Spleen (tissue), 7 donors: ENCODE data around the gene CDK1.

ENCODE experiments used
- CTCF ChIP-seq, 11 experiments: fragments of 200-600 bp in 7 of 11; fragments of 450-650 bp in 4 of 11; sonication (generic) in 4 of 11; IDR thresholded peaks in 8 of 11; conservative IDR thresholded peaks in 3 of 11; 1 replicate in 7 of 11; 2 replicates in 4 of 11; pipeline versions ENCODE4 v1.4.0 to v1.8.0; 2016 to 2021; ENCODE audit warnings: antibody characterized with exemption in 11 of 11, inconsistent platforms in 4 of 11, mild to moderate bottlenecking in 1 of 11
- POLR2A ChIP-seq, 3 donors: fragments of 450-650 bp; IDR thresholded peaks; one replicate each; pipeline ENCODE4 v1.5.1; 2017; ENCODE audit warnings: antibody characterized with exemption in 3 of 3, mild to moderate bottlenecking in 1 of 3
- POLR2AphosphoS5 ChIP-seq, 3 donors: sonication (generic); formaldehyde crosslinking; IDR thresholded peaks; one replicate each; pipeline ENCODE4 v1.5.1; 2017; ENCODE audit warnings: antibody characterized with exemption in 3 of 3
- donor health status: DM: no; HTN: no; CAD: no; lungs with moderate emphysema.
- donor health status: DM: no; HTN: no; CAD: no.
- donor health status: DM: no; HTN: no; CAD: no.

GRCh38 chr10:60747817-60748469 is 30.3 kb upstream of the CDK1 start:
- TF ChIP-seq CTCF (IDR thresholded peaks at IDR 0.05 in 8 of 11, conservative IDR thresholded peaks at IDR 0.05 in 3 of 11) (no peak), POLR2AphosphoS5 (IDR thresholded peaks at IDR 0.05) (no peak), POLR2A (IDR thresholded peaks at IDR 0.05) (no peak)
